Middle frontal gyrus (tissue), 1 donor: Measurements from ENCODE around the gene SHTN1.

Experiments
- DNase-seq: peaks from one replicate; pipeline ENCODE4 v3.0.0-alpha.2; 2015; ENCODE audit warnings: low spot score; ENCODE audit errors: extremely low spot score

The SHTN1 gene

GRCh38 chr10:117005026-117005526 lies at the start of gene SHTN1:
TSS of gene SHTN1 (minus strand) at chr10:117005187. CDS start at chr10:117005079, 108 bp downstream.
- peak; percentile 31 for DNase-seq

GRCh38 chr10:117053482-117053881 lies 48.5 kb upstream of the SHTN1 start:
- no peak for DNase-seq

GRCh38 chr10:117047947-117048346 lies 43.0 kb upstream of the SHTN1 start:
- DNase-seq, result no peak

- no peak for DNase-seq
Observed at GRCh38 chr10:117016266-117016665, 11.3 kb upstream of the SHTN1 start.

- no peak for DNase-seq
Observed at GRCh38 chr10:117014835-117015234, 9.8 kb upstream of the SHTN1 start.

GRCh38 chr10:117007080-117007479 lies 2.1 kb upstream of the SHTN1 start:
- no peak for DNase-seq

- DNase-seq, result no peak
Observed at GRCh38 chr10:117005527-117006055, 604 bp upstream of the SHTN1 start.

- no peak for DNase-seq
Observed at GRCh38 chr10:117004227-117005025, 561 bp downstream of the SHTN1 start.

- DNase-seq, result no peak
Observed at GRCh38 chr10:117003336-117003735, 1.7 kb downstream of the SHTN1 start.

- no peak for DNase-seq
Observed at GRCh38 chr10:117002206-117002605, 2.8 kb downstream of the SHTN1 start.

- DNase-seq, result no peak
Observed at GRCh38 chr10:117001144-117001543, 3.8 kb downstream of the SHTN1 start.

GRCh38 chr10:117000580-117000979 lies 4.4 kb downstream of the SHTN1 start:
- DNase-seq, result no peak

- DNase-seq, result no peak
Observed at GRCh38 chr10:116998172-116998571, 6.8 kb downstream of the SHTN1 start.

GRCh38 chr10:116997015-116997414 lies 8.0 kb downstream of the SHTN1 start:
- no peak for DNase-seq

- no peak for DNase-seq
Observed at GRCh38 chr10:116995648-116996047, 9.3 kb downstream of the SHTN1 start.

- no peak for DNase-seq
Observed at GRCh38 chr10:116994113-116994890, 10.7 kb downstream of the SHTN1 start.

- DNase-seq, result no peak
Observed at GRCh38 chr10:116993610-116994009, 11.4 kb downstream of the SHTN1 start.

- DNase-seq, result no peak
Observed at GRCh38 chr10:116992183-116992582, 12.8 kb downstream of the SHTN1 start.

GRCh38 chr10:116990276-116990800 lies 14.6 kb downstream of the SHTN1 start:
- DNase-seq, result no peak

GRCh38 chr10:116989439-116989838 lies 15.5 kb downstream of the SHTN1 start:
- DNase-seq, result no peak

- no peak for DNase-seq
Observed at GRCh38 chr10:116988311-116988710, 16.7 kb downstream of the SHTN1 start.

- DNase-seq, result no peak
Observed at GRCh38 chr10:116985611-116986010, 19.4 kb downstream of the SHTN1 start.
